SK-N-MC (cell line): ENCODE results near the gene KIRREL2.

Experiments used
- DNase-seq: peaks from one replicate; pipeline ENCODE4 v3.0.0-alpha.2; 2011; ENCODE audit warnings: low read depth, low spot score
- H3K27ac ChIP-seq: fragments of 200-600 bp; sonication (generic); 2 replicates; pipeline ENCODE4 v1.5.1; 2016; ENCODE audit warnings: mixed run types
- H3K36me3 ChIP-seq: fragments of 200-600 bp; sonication (generic); 2 replicates; pipeline ENCODE4 v1.6.1; 2017; ENCODE audit warnings: antibody characterized with exemption, low read length, mixed read lengths; ENCODE audit not compliant: insufficient read depth
- H3K4me3 ChIP-seq: fragments of 200-600 bp; sonication (generic); 2 replicates; pipeline ENCODE4 v1.5.1; 2016
- H3K9ac ChIP-seq: fragments of 200-600 bp; sonication (generic); 2 replicates; pipeline ENCODE4 v1.8.0; 2017; ENCODE audit warnings: mixed run types, mixed read lengths; ENCODE audit not compliant: insufficient read length
- H3K9me3 ChIP-seq: fragments of 200-600 bp; sonication (generic); 2 replicates; pipeline ENCODE4 v1.6.1; 2017; ENCODE audit warnings: low read depth, mild to moderate bottlenecking, antibody characterized with exemption, low read length, moderate library complexity, mixed read lengths
- EZH2 ChIP-seq: fragments of 200-600 bp; sonication (generic); IDR thresholded peaks from one replicate; pipeline ENCODE4 v1.6.1; 2017; ENCODE audit warnings: antibody characterized with exemption
- FOXP2 ChIP-seq: optimal IDR thresholded peaks from 2 replicates; pipeline ENCODE3; 2011; ENCODE audit warnings: mild to moderate bottlenecking, moderate library complexity; ENCODE audit not compliant: insufficient read depth; ENCODE audit errors: extremely low read length, control extremely low read depth
- POLR2AphosphoS5 ChIP-seq: IDR thresholded peaks from 2 replicates; pipeline ENCODE4 v1.6.1; 2012; ENCODE audit warnings: mild to moderate bottlenecking, low read depth, low read length, borderline replicate concordance

The KIRREL2 gene

GRCh38 chr19:35856546-35857149, at the start of gene KIRREL2:
Gene KIRREL2, plus strand, starts transcription at chr19:35856911. Its CDS starts 209 bp downstream, at chr19:35857120.
- no peak for TF ChIP-seq EZH2
- TF ChIP-seq FOXP2 = no peak
- no peak for TF ChIP-seq POLR2AphosphoS5
- no peak for DNase-seq
- H3K27ac ChIP-seq = no peak within 1 kb of the TSS
- peak within 1 kb of the TSS; percentile 78 for H3K4me3 ChIP-seq
- no peaks in the 10 kb centered on the region for H3K36me3 ChIP-seq
- H3K9me3 ChIP-seq = no peaks in the 10 kb centered on the region
- no peak within 1 kb of the TSS for H3K9ac ChIP-seq

DNA sequence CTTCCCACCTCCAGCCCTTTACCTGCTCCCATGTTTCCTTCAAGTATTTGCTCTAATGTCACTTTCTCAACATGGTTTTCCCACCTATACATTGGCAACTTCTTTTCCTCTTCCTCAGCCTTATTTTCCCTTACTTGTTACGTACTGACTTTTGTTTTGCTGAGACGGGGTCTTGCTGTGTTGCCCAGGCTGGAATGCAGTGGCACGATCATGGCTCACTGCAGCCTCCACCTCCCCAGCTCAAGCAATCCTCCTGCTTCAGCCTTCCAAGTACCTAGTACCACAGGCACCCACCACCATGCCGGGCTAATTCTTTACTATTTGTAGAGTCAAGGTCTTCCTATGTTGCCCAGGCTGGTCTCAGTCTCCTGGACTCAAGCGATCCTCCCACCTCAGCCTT, 49.1 kb upstream of the KIRREL2 start:
- Histone ChIP-seq H3K9ac (no peak overlapping the region), H3K27ac (no peak overlapping the region), H3K36me3 (no peaks in the 10 kb centered on the region), H3K4me3 (no peak overlapping the region), H3K9me3 (no peaks in the 10 kb centered on the region)
- TF ChIP-seq EZH2 = no peak
- TF ChIP-seq POLR2AphosphoS5 = no peak
- TF ChIP-seq FOXP2 = no peak
- DNase-seq = no peak

DNA sequence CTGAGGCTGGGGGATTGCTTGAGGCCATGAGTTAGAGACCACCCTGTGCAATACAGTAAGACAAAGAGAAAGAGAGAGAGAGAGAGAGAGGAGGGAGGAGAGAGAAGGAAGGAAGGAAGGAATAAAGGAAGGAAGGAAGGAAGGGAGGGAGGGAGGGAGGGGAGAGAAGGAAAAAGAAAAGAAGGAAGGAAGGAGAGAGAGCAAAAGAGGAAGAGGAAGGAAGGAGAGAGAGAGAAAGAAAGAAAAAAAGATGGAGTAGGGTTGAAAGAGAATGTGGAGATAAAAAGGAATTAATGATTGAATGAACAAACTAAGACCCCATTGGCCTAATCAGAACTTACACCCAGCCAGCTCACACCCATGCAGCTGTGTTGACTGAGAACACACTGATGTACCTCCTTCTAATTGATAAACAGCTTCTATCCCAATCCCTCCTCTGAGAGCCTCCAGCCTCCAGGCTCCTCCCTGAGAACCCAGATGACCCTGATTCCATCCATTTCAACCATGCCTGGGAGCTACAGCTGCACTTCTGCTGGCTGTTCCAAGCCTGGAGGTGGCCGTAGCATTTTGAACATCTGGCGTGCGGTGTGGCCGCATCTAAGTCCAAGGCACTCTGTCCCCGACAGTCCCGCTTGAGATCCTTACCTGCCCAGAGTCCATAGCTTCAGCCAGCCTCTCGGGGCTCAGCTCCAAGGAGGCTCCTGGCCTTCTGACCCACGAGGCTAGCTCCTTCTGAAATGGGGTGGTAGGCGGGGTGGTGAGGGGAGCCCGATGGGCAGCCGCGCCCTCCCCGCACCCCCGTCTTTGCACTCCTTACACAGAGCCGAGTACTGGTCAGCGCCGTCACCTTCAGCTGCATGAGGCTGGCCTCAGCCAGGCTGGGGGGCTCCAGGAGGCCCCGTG, 45.1 kb upstream of the KIRREL2 start:
- TF ChIP-seq EZH2 (no peak), POLR2AphosphoS5 (no peak), FOXP2 (no peak)
- H3K4me3 ChIP-seq = no peak overlapping the region
- no peaks in the 10 kb centered on the region for H3K36me3 ChIP-seq
- no peaks in the 10 kb centered on the region for H3K9me3 ChIP-seq
- H3K9ac ChIP-seq = no peak overlapping the region
- DNase-seq = no peak
- H3K27ac ChIP-seq = no peak overlapping the region

GRCh38 chr19:35812220-35813042, 44.3 kb upstream of the KIRREL2 start, which contains the start of gene PRODH2:
Gene PRODH2, minus strand, starts transcription at chr19:35812845. Its CDS starts 40 bp downstream, at chr19:35812805.
- H3K4me3 ChIP-seq = no peak within 1 kb of the TSS
- DNase-seq = no peak
- H3K9ac ChIP-seq = no peak within 1 kb of the TSS
- TF ChIP-seq FOXP2 = no peak
- TF ChIP-seq EZH2 = no peak
- TF ChIP-seq POLR2AphosphoS5 = no peak
- H3K27ac ChIP-seq = no peak within 1 kb of the TSS
- H3K9me3 ChIP-seq = no peaks in the 10 kb centered on the region
- no peaks in the 10 kb centered on the region for H3K36me3 ChIP-seq

DNA sequence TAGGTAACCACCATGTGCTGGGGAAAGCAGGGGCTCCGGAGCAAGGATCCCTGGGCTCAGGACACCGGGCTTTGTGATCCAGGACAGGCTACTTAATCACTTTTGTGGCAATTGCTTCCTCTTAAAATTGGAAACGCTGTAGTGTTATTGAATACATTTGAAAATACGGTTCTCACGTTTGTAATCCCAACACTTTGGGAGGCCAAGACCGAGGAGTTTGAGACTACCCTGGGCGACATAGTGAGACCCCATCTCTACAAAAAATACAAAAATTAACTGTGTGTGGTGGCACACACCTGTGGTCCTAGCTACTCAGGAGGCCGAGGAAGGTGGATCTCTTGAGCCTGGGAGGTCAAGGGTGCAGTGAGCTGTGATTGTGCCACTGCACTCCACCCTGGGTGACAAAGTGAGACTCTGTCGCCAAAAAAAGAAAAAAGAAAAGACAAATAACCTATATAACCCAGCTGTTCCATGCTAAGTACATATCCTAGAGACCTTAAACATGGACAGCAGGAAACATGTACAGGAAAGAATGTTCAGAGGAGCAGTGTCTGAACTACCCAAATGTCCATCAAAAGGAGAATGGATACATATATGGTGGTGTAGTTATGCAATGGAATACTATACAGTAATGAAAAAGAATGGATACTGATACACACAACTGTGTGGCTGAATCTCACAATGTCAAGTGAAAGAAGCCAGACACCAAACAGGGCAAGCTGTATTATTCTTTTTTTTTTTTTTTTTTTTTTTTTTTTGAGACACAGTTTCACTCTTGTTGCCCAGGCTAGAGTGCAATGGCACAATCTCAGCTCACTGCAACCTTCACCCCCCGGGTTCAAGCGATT, 43.4 kb upstream of the KIRREL2 start:
- no peak for DNase-seq
- no peak for TF ChIP-seq FOXP2
- TF ChIP-seq POLR2AphosphoS5 = no peak
- no peak for TF ChIP-seq EZH2
- H3K36me3 ChIP-seq = no peaks in the 10 kb centered on the region
- H3K9me3 ChIP-seq = no peaks in the 10 kb centered on the region
- no peak overlapping the region for H3K4me3 ChIP-seq
- H3K9ac ChIP-seq = no peak overlapping the region
- no peak overlapping the region for H3K27ac ChIP-seq

DNA sequence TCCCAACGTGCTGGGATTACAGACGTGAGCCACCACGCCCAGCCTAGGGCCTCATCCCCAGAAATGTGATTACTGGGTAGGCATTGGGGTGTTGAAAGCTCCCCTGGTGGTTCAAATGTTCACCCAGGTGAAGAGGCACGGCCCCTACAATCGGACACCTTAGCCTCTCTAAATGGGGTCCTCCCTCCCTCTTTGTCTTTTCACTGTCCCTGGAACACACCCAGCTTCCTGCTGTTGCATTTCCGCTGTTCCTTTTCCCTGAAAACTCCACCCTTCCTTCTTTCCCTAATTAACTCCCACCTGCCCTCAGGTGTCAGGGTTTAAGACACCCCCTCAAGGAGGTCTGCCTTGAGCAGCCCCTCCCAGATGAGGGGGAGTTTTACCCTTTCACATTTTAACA, 40.4 kb upstream of the KIRREL2 start:
- DNase-seq = no peak
- H3K36me3 ChIP-seq = no peaks in the 10 kb centered on the region
- no peak for TF ChIP-seq POLR2AphosphoS5
- TF ChIP-seq FOXP2 = no peak
- TF ChIP-seq EZH2 = no peak

GRCh38 chr19:35816846-35817245, 39.9 kb upstream of the KIRREL2 start:
- no peak for DNase-seq
- H3K4me3 ChIP-seq = no peak overlapping the region
- no peaks in the 10 kb centered on the region for H3K9me3 ChIP-seq
- H3K27ac ChIP-seq = no peak overlapping the region
- no peaks in the 10 kb centered on the region for H3K36me3 ChIP-seq
- TF ChIP-seq POLR2AphosphoS5 (no peak), FOXP2 (no peak), EZH2 (no peak)
- H3K9ac ChIP-seq = no peak overlapping the region

More for the DNA sequence above, 40.4 kb upstream of the KIRREL2 start:
- Histone ChIP-seq H3K27ac (no peak overlapping the region), H3K9me3 (no peaks in the 10 kb centered on the region), H3K9ac (no peak overlapping the region), H3K4me3 (no peak overlapping the region)

GRCh38 chr19:35818445-35818844, 38.3 kb upstream of the KIRREL2 start:
- Histone ChIP-seq H3K36me3 (no peaks in the 10 kb centered on the region), H3K4me3 (no peak overlapping the region), H3K9me3 (no peaks in the 10 kb centered on the region), H3K9ac (no peak overlapping the region), H3K27ac (no peak overlapping the region)
- TF ChIP-seq EZH2 = no peak
- TF ChIP-seq POLR2AphosphoS5 = no peak
- TF ChIP-seq FOXP2 = no peak
- DNase-seq = no peak
